Thoracic aorta (tissue), 2 donors: ENCODE results near the gene FAM13B. TPM values are rescaled to one million over a fixed set of nuclear protein-coding genes. Genes with fewer than 3 reads are reported as not detected.
A peak's percentile ranks its signal among the peaks of the same experiment; 100 is the strongest.
"Not testable (repeated sequence)": the region's sequence is repeated elsewhere in the genome, so short reads cannot be mapped to it uniquely, and the experiment has no call there.

ENCODE experiments used
- ATAC-seq: fragments of 150-250 bp; one replicate; pipeline ENCODE4 v1.8.0; 2017; ENCODE audit warnings: low read depth; ENCODE audit not compliant: insufficient number of reproducible peaks, low FRiP score
- DNase-seq: peaks from one replicate; pipeline ENCODE4 v3.0.0-alpha.2; 2020; ENCODE audit warnings: low spot score
- H3K27ac ChIP-seq, 2 donors: fragments of 200-600 bp; sonication (generic); 1 replicate in 1 of 2; 2 replicates in 1 of 2; pipeline ENCODE4 v1.5.1; 2016; ENCODE audit warnings: mild to moderate bottlenecking in 2 of 2, moderate library complexity in 2 of 2
- H3K27me3 ChIP-seq: fragments of 200-600 bp; sonication (generic); replicated peaks from 2 replicates; pipeline ENCODE4 v1.6.0; 2016; ENCODE audit warnings: mild to moderate bottlenecking; ENCODE audit not compliant: insufficient read depth
- H3K36me3 ChIP-seq: fragments of 200-600 bp; sonication (generic); one replicate; pipeline ENCODE4 v1.5.1; 2016
- H3K4me1 ChIP-seq, 2 donors: fragments of 200-600 bp; sonication (generic); 1 replicate in 1 of 2; 2 replicates in 1 of 2; pipeline versions ENCODE4 v1.5.1 to v1.6.0; 2016; ENCODE audit warnings: low read depth in 2 of 2, mild to moderate bottlenecking in 1 of 2; ENCODE audit not compliant: control insufficient read depth in 1 of 2
- H3K4me3 ChIP-seq: fragments of 200-600 bp; sonication (generic); 2 replicates; pipeline ENCODE4 v1.5.1; 2016; ENCODE audit warnings: mild to moderate bottlenecking
- H3K9me3 ChIP-seq: fragments of 200-600 bp; sonication (generic); 2 replicates; pipeline ENCODE4 v1.5.1; 2016
- total RNA-seq, 2 donors: library from RNA; depleted of rRNA; stranded (reverse); fragments of >200 nt; gene quantifications; one replicate each; pipeline versions ENCODE4 v1.1.0 to v1.2.3, GENCODE V29; 2016
- TF ChIP-seq, protein P1 (sequence below): fragments of 200-600 bp; sonication (generic); IDR thresholded peaks from one replicate; pipeline ENCODE4 v1.5.1; 2019; ENCODE audit warnings: antibody characterized with exemption

Gene FAM13B
- total RNA-seq, 2 donors from 2014 or later: 65.1 to 134 TPM

DNA sequence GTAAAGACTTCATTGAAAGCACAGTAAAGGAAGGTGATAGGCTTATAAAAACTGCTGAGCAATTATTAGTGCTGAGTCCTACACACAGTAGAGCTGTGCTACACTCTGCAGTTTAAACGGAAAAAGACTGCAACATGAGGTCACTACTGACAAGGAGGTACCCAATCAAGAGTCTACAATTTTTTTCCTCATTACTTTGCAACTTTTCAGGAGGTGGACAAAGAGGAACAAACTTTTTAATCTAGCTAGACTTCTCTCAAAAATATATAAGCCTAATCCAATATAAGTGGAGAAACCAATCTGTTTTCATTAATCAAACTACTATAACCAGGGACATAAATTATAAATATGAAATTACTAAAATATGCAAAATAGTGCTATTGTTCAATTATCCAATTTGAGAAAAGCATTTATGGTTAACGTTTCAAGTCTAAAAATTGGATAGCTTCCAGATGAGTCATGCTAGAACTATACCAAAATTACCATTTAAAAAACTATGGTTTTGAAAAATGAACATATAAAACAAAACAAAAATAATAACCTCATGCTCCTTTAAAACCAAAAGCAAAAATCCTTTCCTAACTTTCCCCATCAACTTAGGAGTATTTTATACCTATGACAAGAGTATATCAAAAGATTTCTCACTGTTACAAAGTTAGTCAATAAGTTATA lies 37.7 kb downstream of the FAM13B start:
- peak; percentile 55 for ATAC-seq
- no peaks in the 10 kb centered on the region for H3K27me3 ChIP-seq
- H3K4me1 ChIP-seq: peaks cover 17 to 32% of the 10 kb centered on the region in 2 donors
- H3K4me3 ChIP-seq: no peak overlapping the region
- no peak for DNase-seq
- TF ChIP-seq, protein P1, sequence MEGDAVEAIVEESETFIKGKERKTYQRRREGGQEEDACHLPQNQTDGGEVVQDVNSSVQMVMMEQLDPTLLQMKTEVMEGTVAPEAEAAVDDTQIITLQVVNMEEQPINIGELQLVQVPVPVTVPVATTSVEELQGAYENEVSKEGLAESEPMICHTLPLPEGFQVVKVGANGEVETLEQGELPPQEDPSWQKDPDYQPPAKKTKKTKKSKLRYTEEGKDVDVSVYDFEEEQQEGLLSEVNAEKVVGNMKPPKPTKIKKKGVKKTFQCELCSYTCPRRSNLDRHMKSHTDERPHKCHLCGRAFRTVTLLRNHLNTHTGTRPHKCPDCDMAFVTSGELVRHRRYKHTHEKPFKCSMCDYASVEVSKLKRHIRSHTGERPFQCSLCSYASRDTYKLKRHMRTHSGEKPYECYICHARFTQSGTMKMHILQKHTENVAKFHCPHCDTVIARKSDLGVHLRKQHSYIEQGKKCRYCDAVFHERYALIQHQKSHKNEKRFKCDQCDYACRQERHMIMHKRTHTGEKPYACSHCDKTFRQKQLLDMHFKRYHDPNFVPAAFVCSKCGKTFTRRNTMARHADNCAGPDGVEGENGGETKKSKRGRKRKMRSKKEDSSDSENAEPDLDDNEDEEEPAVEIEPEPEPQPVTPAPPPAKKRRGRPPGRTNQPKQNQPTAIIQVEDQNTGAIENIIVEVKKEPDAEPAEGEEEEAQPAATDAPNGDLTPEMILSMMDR: no peak
- no peak overlapping the region for H3K27ac ChIP-seq
- no peaks in the 10 kb centered on the region for H3K9me3 ChIP-seq
- peaks cover 3% of the 10 kb centered on the region for H3K36me3 ChIP-seq

GRCh38 chr5:137994556-137994955 lies 38.3 kb downstream of the FAM13B start:
- DNase-seq (no peak), ATAC-seq (no peak)
- Histone ChIP-seq H3K36me3 (peaks cover 2% of the 10 kb centered on the region), H3K27me3 (no peaks in the 10 kb centered on the region), H3K9me3 (no peaks in the 10 kb centered on the region), H3K4me1 (peaks cover 15 to 28% of the 10 kb centered on the region in 2 donors), H3K4me3 (no peak overlapping the region), H3K27ac (no peak overlapping the region)
- TF ChIP-seq, protein P1: no peak

DNA sequence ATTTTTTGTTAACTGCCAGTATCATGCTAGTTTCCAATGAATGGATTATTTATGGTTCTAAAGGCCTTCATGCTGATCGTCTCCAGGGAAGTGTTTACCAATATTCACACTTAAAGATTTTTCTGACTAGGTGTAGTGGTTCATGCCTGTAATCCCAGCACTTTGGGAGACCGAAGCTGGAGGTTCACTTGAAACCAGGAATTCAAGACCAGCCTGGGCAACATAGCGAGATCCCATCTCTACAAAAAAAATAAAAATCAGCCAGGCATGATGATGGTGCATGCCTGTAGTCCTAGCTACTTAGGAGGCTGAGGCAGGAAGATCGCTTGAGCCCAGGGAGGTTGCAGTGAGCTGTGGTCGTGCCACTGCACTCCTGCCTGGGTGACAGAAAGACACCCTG lies 43.5 kb downstream of the FAM13B start:
- no peaks in the 10 kb centered on the region for H3K36me3 ChIP-seq
- ATAC-seq (no peak), DNase-seq (no peak)
- peaks cover 0 to 3% of the 10 kb centered on the region in 2 donors for H3K4me1 ChIP-seq
- no peak overlapping the region for H3K27ac ChIP-seq
- no peak overlapping the region for H3K4me3 ChIP-seq
- no peaks in the 10 kb centered on the region for H3K9me3 ChIP-seq
- no peaks in the 10 kb centered on the region for H3K27me3 ChIP-seq
- TF ChIP-seq, protein P1: no peak

DNA sequence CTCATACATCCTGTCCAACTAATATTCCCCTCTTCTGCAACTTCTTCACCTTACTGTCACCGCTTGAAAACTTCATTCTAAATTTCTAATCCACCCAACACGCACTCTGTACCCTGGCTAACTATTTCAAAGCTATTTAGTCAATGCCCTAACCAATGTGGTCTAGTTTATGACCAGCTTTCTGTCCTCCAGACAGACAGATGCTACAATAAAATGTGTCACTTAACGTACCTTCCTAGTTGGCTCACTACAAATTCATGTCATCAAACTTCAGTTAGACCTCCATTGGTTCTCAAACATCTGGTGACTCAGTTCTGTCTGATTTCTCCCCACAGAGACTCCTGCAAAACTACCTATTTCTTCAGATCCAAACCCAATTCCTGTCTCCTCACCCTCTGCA lies 57.7 kb downstream of the FAM13B start:
- DNase-seq (no peak), ATAC-seq (no peak)
- H3K9me3 ChIP-seq: no peaks in the 10 kb centered on the region
- no peaks in the 10 kb centered on the region for H3K4me1 ChIP-seq
- no peak overlapping the region for H3K27ac ChIP-seq
- no peaks in the 10 kb centered on the region for H3K27me3 ChIP-seq
- peaks cover 8% of the 10 kb centered on the region for H3K36me3 ChIP-seq
- no peak overlapping the region for H3K4me3 ChIP-seq
- TF ChIP-seq, protein P1: no peak

DNA sequence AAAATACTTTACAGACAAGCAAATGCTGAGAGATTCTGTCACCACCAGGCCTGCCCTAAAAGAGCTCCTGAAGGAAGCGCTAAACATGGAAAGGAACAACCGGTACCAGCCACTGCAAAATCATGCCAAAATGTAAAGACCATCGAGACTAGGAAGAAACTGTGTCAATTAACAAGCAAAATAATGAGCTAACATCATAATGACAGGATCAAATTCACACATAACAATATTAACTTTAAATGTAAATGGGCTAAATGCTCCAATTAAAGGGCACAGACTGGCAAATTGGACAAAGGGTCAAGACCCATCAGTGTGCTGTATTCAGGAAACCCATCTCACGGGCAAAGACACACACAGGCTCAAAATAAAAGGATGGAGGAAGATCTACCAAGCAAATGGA lies 62.5 kb downstream of the FAM13B start:
- H3K27me3 ChIP-seq, ATAC-seq, H3K4me3 ChIP-seq, DNase-seq, H3K36me3 ChIP-seq, H3K4me1 ChIP-seq, H3K9me3 ChIP-seq, H3K27ac ChIP-seq: not testable (repeated sequence)

- Histone ChIP-seq H3K9me3 (no peaks in the 10 kb centered on the region), H3K27ac (no peak overlapping the region)
- TF ChIP-seq, protein P1: no peak
Observed at GRCh38 chr5:137960819-137961218, 72.1 kb downstream of the FAM13B start.

More at GRCh38 chr5:137960819-137961218, 72.1 kb downstream of the FAM13B start:
- Histone ChIP-seq H3K4me3 (no peak overlapping the region), H3K27me3 (no peaks in the 10 kb centered on the region), H3K36me3 (peaks cover 9% of the 10 kb centered on the region), H3K4me1 (peaks cover 0 to 8% of the 10 kb centered on the region in 2 donors)
- ATAC-seq (no peak), DNase-seq (no peak)
